ENCODE data around the gene LY6G6D. TPM values are rescaled to one million over a fixed set of nuclear protein-coding genes. Genes with fewer than 3 reads are reported as not detected.

The LY6G6D gene
- total and polyA plus RNA-seq, 2 of the 13 experiments (the other 11 are each of a cell fraction or from before 2014, with no cell fraction given), result not detected

DNA sequence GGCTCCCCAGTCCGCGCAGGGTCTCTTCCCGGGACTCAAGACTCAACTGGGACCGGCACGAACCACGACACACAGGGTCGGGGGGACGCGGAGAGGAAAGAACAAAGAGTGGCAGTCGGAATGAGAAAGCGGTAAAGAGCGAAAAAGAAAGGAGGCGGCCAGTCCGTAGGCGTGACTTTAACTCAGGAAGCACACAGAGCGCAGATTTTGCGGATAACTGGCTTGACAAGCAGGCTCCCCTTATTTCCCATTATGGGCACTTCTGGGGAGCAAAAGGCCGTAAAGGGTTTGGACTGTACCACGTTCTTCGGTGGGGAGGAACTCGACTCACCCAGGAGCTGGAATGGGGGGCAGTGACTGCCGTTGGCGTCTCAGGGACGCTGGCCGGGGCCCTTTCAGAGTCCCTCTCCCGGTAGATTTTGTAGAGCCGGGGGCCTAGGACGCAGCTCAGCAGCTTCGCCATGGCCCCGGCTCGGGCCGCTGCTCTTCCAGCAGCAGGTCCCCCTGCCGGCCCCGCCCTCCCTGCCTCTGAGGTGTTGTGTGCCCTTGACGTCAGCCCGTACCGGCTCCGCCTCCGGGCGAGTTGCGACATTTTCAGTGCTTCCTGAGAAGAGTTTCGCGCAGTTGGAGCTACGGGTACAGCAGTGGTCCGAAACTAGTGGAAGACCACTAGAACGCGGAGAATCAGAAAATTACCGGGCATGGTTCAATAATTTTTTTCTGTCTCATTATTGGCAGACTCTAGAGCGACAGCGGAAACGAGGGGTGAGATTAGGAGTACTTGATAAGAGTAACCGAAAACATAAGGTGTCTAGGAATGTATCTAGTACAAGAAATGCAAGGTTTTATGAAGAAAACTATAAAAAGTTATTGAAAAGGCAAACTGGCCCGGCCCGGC lies 12.1 kb upstream of the LY6G6D start, which contains the start of gene ABHD16A:
Gene ABHD16A (minus strand): TSS at position 506 of the 898 bp plus-strand sequence. CDS start 43 bp downstream, at position 463.
- POLR2A ChIA-PET, result interaction anchor here (0.6 to 2.7 kb wide), 38 partner anchors 10 to 1269 kb away, joined by 3 to 57 read pairs (median 5); partner anchors contain the start of genes APOM, BAG6, C6orf47 and CFB
- no peaks in the 10 kb centered on the region for H3K9me3 ChIP-seq (ENCODE audit: low read length)
- H3K4me3 ChIP-seq (replicated peaks in 1 of 3; ENCODE audit: insufficient read depth in 1 of 3, low read depth in 2 of 3, low read length in 3 of 3), result peak within 1 kb of the TSS; percentile 71 to 84 (median 81)
- peaks cover 39% of the 10 kb centered on the region for H3K4me1 ChIP-seq (ENCODE audit: insufficient read depth, low read length)
- DNase-seq (ENCODE audit: low spot score) (peak; percentile 98), ATAC-seq (peak; percentile 93), FAIRE-seq (peak; percentile 82)
- intact Hi-C loops (cut with micrococcal nuclease; ENCODE audit: unreplicated experiment) (loop anchor here (2.0 to 5.0 kb wide), 2 partner anchors 22 to 34 kb away; partner anchors contain the start of genes CLIC1 and LY6G5C), in situ Hi-C loops (cut with HindIII; ENCODE audit: extremely low pct_ligation_motif_present, low pct_unique_long_range_greater_than_20kb) (no loop called here)
- peaks cover 22% of the 10 kb centered on the region for H3K79me2 ChIP-seq (ENCODE audit: insufficient read depth, low read length)
- H4K20me1 ChIP-seq (ENCODE audit: insufficient read depth, low read length), result no peaks in the 10 kb centered on the region
- H3K27me3 ChIP-seq (ENCODE audit: control insufficient read depth in 1 of 2, insufficient read depth in 2 of 2, low read length in 2 of 2), result peaks cover 0 to 3% of the 10 kb centered on the region in 2 experiments; a peak in 2 of 5 replicates
- peak within 1 kb of the TSS; percentile 95 for H3K9ac ChIP-seq (ENCODE audit: insufficient read depth, low read depth, low read length)
- BruUV-seq (replicated peaks), result no TSS peak
- H3K36me3 ChIP-seq (replicated peaks in 1 of 2; ENCODE audit: control insufficient read depth in 1 of 2, insufficient read depth in 2 of 2, low read length in 2 of 2), result peaks cover under 1 to 2% of the 10 kb centered on the region in 2 experiments; a peak in 2 of 5 replicates
- H3K4me2 ChIP-seq (ENCODE audit: low read depth, low read length), result peak within 1 kb of the TSS; percentile 99
- CTCF ChIA-PET (ENCODE audit: low intra/inter-chr PET ratio, low total read pairs), result no interaction called here
- peak within 1 kb of the TSS; percentile 85 for H3K27ac ChIP-seq (ENCODE audit: extremely low read length, insufficient read depth, low read length)
- peak within 1 kb of the TSS; percentile 52 for H2AFZ ChIP-seq (ENCODE audit: low read length)
- 1% methylated on average over 39 of the region's 54 CpGs for WGBS (ENCODE audit: low lambda C conversion rate)
- TF ChIP-seq ZNF652 (CRISPR knock-in tag; IDR thresholded peaks at IDR 0.05; ENCODE audit: borderline replicate concordance, low read depth) (peak; percentile 30; the same call in 1 of the 2 replicates), ZNF850 (CRISPR knock-in tag; conservative IDR thresholded peaks at IDR 0.05) (0 out of 2 replicates have a peak, but pooled peaks have one; percentile 33), ZNF724P (CRISPR knock-in tag; IDR thresholded peaks at IDR 0.05; ENCODE audit: borderline replicate concordance) (no peak), PHF5A (CRISPR knock-in tag; IDR thresholded peaks at IDR 0.05; ENCODE audit: low read depth, unreplicated experiment) (peak; percentile 69), ZNF556 (CRISPR knock-in tag; IDR thresholded peaks at IDR 0.05; ENCODE audit: borderline replicate concordance) (peak; percentile 94), ZNF883 (CRISPR knock-in tag; IDR thresholded peaks at IDR 0.05; ENCODE audit: not compliant biosample characterization) (no peak), ZNF776 (CRISPR knock-in tag; IDR thresholded peaks at IDR 0.05) (no peak), SMC3 (IDR thresholded peaks at IDR 0.05; ENCODE audit: low read length) (peak; percentile 37; the same call in 1 of the 2 replicates), PTBP1 (IDR thresholded peaks at IDR 0.05; ENCODE audit: low read depth, low read length, poor library complexity, severe bottlenecking) (no peak), ZBTB7A (CRISPR knock-in tag; IDR thresholded peaks at IDR 0.05) (no peak), KDM5B (CRISPR knock-in tag; IDR thresholded peaks at IDR 0.05; ENCODE audit: borderline replicate concordance) (peak; percentile 85), SRY (CRISPR knock-in tag; IDR thresholded peaks at IDR 0.05) (no peak; the same call in 1 of the 2 replicates)
- TF ChIP-seq, protein P1, sequence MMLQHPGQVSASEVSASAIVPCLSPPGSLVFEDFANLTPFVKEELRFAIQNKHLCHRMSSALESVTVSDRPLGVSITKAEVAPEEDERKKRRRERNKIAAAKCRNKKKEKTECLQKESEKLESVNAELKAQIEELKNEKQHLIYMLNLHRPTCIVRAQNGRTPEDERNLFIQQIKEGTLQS (CRISPR knock-in tag; IDR thresholded peaks at IDR 0.05), result peak; percentile 57; the same call in 1 of the 2 replicates
- TF ChIP-seq, protein P2, sequence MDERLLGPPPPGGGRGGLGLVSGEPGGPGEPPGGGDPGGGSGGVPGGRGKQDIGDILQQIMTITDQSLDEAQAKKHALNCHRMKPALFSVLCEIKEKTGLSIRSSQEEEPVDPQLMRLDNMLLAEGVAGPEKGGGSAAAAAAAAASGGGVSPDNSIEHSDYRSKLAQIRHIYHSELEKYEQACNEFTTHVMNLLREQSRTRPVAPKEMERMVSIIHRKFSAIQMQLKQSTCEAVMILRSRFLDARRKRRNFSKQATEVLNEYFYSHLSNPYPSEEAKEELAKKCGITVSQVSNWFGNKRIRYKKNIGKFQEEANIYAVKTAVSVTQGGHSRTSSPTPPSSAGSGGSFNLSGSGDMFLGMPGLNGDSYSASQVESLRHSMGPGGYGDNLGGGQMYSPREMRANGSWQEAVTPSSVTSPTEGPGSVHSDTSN (CRISPR knock-in tag; IDR thresholded peaks at IDR 0.05), result no peak
- TF ChIP-seq, protein P3, sequence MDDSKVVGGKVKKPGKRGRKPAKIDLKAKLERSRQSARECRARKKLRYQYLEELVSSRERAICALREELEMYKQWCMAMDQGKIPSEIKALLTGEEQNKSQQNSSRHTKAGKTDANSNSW (CRISPR knock-in tag; IDR thresholded peaks at IDR 0.05; ENCODE audit: borderline replicate concordance), result no peak
- TF ChIP-seq, protein P4, sequence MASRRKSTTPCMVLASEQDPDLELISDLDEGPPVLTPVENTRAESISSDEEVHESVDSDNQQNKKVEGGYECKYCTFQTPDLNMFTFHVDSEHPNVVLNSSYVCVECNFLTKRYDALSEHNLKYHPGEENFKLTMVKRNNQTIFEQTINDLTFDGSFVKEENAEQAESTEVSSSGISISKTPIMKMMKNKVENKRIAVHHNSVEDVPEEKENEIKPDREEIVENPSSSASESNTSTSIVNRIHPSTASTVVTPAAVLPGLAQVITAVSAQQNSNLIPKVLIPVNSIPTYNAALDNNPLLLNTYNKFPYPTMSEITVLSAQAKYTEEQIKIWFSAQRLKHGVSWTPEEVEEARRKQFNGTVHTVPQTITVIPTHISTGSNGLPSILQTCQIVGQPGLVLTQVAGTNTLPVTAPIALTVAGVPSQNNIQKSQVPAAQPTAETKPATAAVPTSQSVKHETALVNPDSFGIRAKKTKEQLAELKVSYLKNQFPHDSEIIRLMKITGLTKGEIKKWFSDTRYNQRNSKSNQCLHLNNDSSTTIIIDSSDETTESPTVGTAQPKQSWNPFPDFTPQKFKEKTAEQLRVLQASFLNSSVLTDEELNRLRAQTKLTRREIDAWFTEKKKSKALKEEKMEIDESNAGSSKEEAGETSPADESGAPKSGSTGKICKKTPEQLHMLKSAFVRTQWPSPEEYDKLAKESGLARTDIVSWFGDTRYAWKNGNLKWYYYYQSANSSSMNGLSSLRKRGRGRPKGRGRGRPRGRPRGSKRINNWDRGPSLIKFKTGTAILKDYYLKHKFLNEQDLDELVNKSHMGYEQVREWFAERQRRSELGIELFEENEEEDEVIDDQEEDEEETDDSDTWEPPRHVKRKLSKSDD (CRISPR knock-in tag; IDR thresholded peaks at IDR 0.05; ENCODE audit: low read depth), result peak; percentile 87; the same call in 1 of the 2 replicates
- TF ChIP-seq, protein P5, sequence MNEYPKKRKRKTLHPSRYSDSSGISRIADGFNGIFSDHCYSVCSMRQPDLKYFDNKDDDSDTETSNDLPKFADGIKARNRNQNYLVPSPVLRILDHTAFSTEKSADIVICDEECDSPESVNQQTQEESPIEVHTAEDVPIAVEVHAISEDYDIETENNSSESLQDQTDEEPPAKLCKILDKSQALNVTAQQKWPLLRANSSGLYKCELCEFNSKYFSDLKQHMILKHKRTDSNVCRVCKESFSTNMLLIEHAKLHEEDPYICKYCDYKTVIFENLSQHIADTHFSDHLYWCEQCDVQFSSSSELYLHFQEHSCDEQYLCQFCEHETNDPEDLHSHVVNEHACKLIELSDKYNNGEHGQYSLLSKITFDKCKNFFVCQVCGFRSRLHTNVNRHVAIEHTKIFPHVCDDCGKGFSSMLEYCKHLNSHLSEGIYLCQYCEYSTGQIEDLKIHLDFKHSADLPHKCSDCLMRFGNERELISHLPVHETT (CRISPR knock-in tag; conservative IDR thresholded peaks at IDR 0.05), result peak; percentile 80; the same call in 1 of the 2 replicates

Measured in HepG2 (cell line).